ENCODE results near the gene ATG2A. TPM values are rescaled to one million over a fixed set of nuclear protein-coding genes. Genes with fewer than 3 reads are reported as not detected.
A peak's percentile ranks its signal among the peaks of the same experiment; 100 is the strongest.

Gene ATG2A
- total RNA-seq, 1 donor from 2014 or later, result 39.5 TPM

- intact Hi-C loops (cut with DNase I), result no loop called here
- H3K36me3 ChIP-seq, result peaks cover 55 to 65% of the 10 kb centered on the region in 2 donors
- H3K4me1 ChIP-seq, result no peaks in the 10 kb centered on the region
- TF ChIP-seq CTCF (IDR thresholded peaks at IDR 0.05), result no peak
- H3K27me3 ChIP-seq, result no peaks in the 10 kb centered on the region
- no peak for DNase-seq (ENCODE audit: low spot score in 2 of 2)
- H3K4me3 ChIP-seq, result no peak overlapping the region
- no peaks in the 10 kb centered on the region for H3K9me3 ChIP-seq
- no peak overlapping the region for H3K27ac ChIP-seq
These were observed 20.5 kb downstream of the ATG2A start for GRCh38 chr11:64896448-64897022.

GRCh38 chr11:64894812-64895452, 22.1 kb downstream of the ATG2A start:
- no peak overlapping the region for H3K4me3 ChIP-seq
- intact Hi-C loops (cut with DNase I), result loop anchor here (1.0 kb wide), 1 partner anchor 48 kb away; no protein-coding TSS in a partner anchor
- H3K4me1 ChIP-seq, result no peaks in the 10 kb centered on the region
- H3K27me3 ChIP-seq, result no peaks in the 10 kb centered on the region
- H3K9me3 ChIP-seq, result no peaks in the 10 kb centered on the region
- TF ChIP-seq CTCF (IDR thresholded peaks at IDR 0.05), result no peak
- peaks cover 41 to 49% of the 10 kb centered on the region in 2 donors for H3K36me3 ChIP-seq
- H3K27ac ChIP-seq, result no peak overlapping the region
- DNase-seq (ENCODE audit: low spot score in 2 of 2), result no peak

- H3K9me3 ChIP-seq, result no peaks in the 10 kb centered on the region
- peaks cover 35 to 44% of the 10 kb centered on the region in 2 donors for H3K36me3 ChIP-seq
- H3K27ac ChIP-seq, result no peak overlapping the region
- H3K27me3 ChIP-seq, result no peaks in the 10 kb centered on the region
- intact Hi-C loops (cut with DNase I), result loop anchor here (1.0 kb wide), 1 partner anchor 47 kb away; no protein-coding TSS in a partner anchor
- peak; percentile 84 to 93 (median 93) for TF ChIP-seq CTCF (IDR thresholded peaks at IDR 0.05)
- peak in 1 of 2 donors; percentile 92 for DNase-seq (ENCODE audit: low spot score in 2 of 2)
- H3K4me3 ChIP-seq, result no peak overlapping the region
- no peaks in the 10 kb centered on the region for H3K4me1 ChIP-seq
These were observed 22.8 kb downstream of the ATG2A start for GRCh38 chr11:64894070-64894811.

- Histone ChIP-seq H3K36me3 (peaks cover 26 to 36% of the 10 kb centered on the region in 2 donors), H3K4me1 (no peaks in the 10 kb centered on the region), H3K9me3 (no peaks in the 10 kb centered on the region), H3K27ac (no peak overlapping the region), H3K27me3 (no peaks in the 10 kb centered on the region), H3K4me3 (no peak overlapping the region)
- DNase-seq (ENCODE audit: low spot score in 2 of 2), result no peak
- no peak for TF ChIP-seq CTCF (IDR thresholded peaks at IDR 0.05)
- intact Hi-C loops (cut with DNase I), result loop anchor here (1.0 kb wide), 1 partner anchor 46 kb away; no protein-coding TSS in a partner anchor
These were observed 23.6 kb downstream of the ATG2A start for GRCh38 chr11:64893194-64894069.

- intact Hi-C loops (cut with DNase I), result no loop called here
- Histone ChIP-seq H3K4me1 (peaks cover under 1 to 3% of the 10 kb centered on the region in 2 donors), H3K27ac (no peak overlapping the region), H3K27me3 (no peaks in the 10 kb centered on the region), H3K9me3 (no peaks in the 10 kb centered on the region), H3K4me3 (no peak overlapping the region), H3K36me3 (peaks cover 23 to 29% of the 10 kb centered on the region in 2 donors)
- TF ChIP-seq CTCF (IDR thresholded peaks at IDR 0.05), result no peak
- DNase-seq (ENCODE audit: low spot score in 2 of 2), result no peak
These were observed 24.2 kb downstream of the ATG2A start for GRCh38 chr11:64892838-64893193.
